ENCODE data around the gene DHFR2.

DNA sequence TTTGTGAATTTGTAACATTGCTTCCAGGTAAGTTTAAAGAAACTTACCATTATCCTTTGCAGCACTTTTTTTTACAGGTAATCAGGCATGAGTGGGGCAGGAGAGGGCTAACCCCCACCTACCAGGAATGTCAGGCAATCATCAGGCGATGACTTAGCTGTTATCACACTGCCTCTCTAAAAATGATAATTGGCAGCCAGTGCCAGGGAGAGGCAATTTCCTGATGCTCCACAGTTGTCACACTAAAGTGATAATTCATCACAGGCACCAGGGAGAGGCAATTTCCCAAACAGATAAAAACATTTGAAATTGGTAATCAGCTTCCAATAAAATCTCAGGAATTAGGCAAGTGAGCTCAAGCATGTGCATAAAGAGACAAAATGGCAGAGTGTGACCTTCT lies 26.4 kb upstream of the DHFR2 start:
- TF ChIP-seq, protein P1, sequence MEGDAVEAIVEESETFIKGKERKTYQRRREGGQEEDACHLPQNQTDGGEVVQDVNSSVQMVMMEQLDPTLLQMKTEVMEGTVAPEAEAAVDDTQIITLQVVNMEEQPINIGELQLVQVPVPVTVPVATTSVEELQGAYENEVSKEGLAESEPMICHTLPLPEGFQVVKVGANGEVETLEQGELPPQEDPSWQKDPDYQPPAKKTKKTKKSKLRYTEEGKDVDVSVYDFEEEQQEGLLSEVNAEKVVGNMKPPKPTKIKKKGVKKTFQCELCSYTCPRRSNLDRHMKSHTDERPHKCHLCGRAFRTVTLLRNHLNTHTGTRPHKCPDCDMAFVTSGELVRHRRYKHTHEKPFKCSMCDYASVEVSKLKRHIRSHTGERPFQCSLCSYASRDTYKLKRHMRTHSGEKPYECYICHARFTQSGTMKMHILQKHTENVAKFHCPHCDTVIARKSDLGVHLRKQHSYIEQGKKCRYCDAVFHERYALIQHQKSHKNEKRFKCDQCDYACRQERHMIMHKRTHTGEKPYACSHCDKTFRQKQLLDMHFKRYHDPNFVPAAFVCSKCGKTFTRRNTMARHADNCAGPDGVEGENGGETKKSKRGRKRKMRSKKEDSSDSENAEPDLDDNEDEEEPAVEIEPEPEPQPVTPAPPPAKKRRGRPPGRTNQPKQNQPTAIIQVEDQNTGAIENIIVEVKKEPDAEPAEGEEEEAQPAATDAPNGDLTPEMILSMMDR (IDR thresholded peaks at IDR 0.05), result no peak
- no peak for TF ChIP-seq POLR2AphosphoS5 (IDR thresholded peaks at IDR 0.05)

Measured in suprapubic skin (tissue), 3 donors.